ENCODE measurements around the gene AGFG2.

GRCh38 chr7:100540073-100540723 is 1.2 kb downstream of the AGFG2 start:
- no peak for TF ChIP-seq POLR2AphosphoS5 (IDR thresholded peaks at IDR 0.05)
- no peak for TF ChIP-seq CTCF (IDR thresholded peaks at IDR 0.05)

Measured in breast epithelium (tissue), 3 donors.